HG03039 (cell line): ENCODE measurements around the gene CASZ1.

ENCODE experiments used
- ATAC-seq: cut with Tn5 transposase; IDR thresholded peaks from one replicate; pipeline ENCODE4 v1.9.1; 2021; ENCODE audit warnings: mild to moderate bottlenecking, moderate library complexity; ENCODE audit not compliant: unreplicated experiment

CASZ1 gene

GRCh38 chr1:10776190-10776905 lies 20.1 kb downstream of the CASZ1 start:
- no peak for ATAC-seq

GRCh38 chr1:10775763-10776162 lies 20.7 kb downstream of the CASZ1 start:
- no peak for ATAC-seq

- no peak for ATAC-seq
Measured at GRCh38 chr1:10774615-10775310, 21.7 kb downstream of the CASZ1 start.

- no peak for ATAC-seq
Measured at GRCh38 chr1:10773851-10774614, 22.4 kb downstream of the CASZ1 start.

- ATAC-seq = no peak
Measured at GRCh38 chr1:10773376-10773775, 23.1 kb downstream of the CASZ1 start.

- no peak for ATAC-seq
Measured at GRCh38 chr1:10772711-10773110, 23.7 kb downstream of the CASZ1 start.

GRCh38 chr1:10771789-10772188 lies 24.7 kb downstream of the CASZ1 start:
- no peak for ATAC-seq

GRCh38 chr1:10768552-10768951 lies 27.9 kb downstream of the CASZ1 start:
- ATAC-seq = no peak

- ATAC-seq = no peak
Measured at GRCh38 chr1:10767282-10767681, 29.2 kb downstream of the CASZ1 start.

- ATAC-seq = no peak
Measured at GRCh38 chr1:10765734-10766478, 30.5 kb downstream of the CASZ1 start.

GRCh38 chr1:10765304-10765703 lies 31.1 kb downstream of the CASZ1 start:
- ATAC-seq = no peak

- no peak for ATAC-seq
Measured at GRCh38 chr1:10764296-10764798, 32.1 kb downstream of the CASZ1 start.

GRCh38 chr1:10762875-10763274 lies 33.6 kb downstream of the CASZ1 start:
- no peak for ATAC-seq

- ATAC-seq = no peak
Measured at GRCh38 chr1:10762153-10762523, 34.3 kb downstream of the CASZ1 start.

- ATAC-seq = no peak
Measured at GRCh38 chr1:10761503-10762152, 34.8 kb downstream of the CASZ1 start.

GRCh38 chr1:10760566-10761502 lies 35.6 kb downstream of the CASZ1 start:
- no peak for ATAC-seq

- no peak for ATAC-seq
Measured at GRCh38 chr1:10759413-10760200, 36.8 kb downstream of the CASZ1 start.

GRCh38 chr1:10756842-10757241 lies 39.6 kb downstream of the CASZ1 start:
- ATAC-seq = no peak
